ENCODE results near the gene PNMT.
A peak's percentile ranks its signal among the peaks of the same experiment; 100 is the strongest.

The PNMT gene, protein sequence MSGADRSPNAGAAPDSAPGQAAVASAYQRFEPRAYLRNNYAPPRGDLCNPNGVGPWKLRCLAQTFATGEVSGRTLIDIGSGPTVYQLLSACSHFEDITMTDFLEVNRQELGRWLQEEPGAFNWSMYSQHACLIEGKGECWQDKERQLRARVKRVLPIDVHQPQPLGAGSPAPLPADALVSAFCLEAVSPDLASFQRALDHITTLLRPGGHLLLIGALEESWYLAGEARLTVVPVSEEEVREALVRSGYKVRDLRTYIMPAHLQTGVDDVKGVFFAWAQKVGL

DNA sequence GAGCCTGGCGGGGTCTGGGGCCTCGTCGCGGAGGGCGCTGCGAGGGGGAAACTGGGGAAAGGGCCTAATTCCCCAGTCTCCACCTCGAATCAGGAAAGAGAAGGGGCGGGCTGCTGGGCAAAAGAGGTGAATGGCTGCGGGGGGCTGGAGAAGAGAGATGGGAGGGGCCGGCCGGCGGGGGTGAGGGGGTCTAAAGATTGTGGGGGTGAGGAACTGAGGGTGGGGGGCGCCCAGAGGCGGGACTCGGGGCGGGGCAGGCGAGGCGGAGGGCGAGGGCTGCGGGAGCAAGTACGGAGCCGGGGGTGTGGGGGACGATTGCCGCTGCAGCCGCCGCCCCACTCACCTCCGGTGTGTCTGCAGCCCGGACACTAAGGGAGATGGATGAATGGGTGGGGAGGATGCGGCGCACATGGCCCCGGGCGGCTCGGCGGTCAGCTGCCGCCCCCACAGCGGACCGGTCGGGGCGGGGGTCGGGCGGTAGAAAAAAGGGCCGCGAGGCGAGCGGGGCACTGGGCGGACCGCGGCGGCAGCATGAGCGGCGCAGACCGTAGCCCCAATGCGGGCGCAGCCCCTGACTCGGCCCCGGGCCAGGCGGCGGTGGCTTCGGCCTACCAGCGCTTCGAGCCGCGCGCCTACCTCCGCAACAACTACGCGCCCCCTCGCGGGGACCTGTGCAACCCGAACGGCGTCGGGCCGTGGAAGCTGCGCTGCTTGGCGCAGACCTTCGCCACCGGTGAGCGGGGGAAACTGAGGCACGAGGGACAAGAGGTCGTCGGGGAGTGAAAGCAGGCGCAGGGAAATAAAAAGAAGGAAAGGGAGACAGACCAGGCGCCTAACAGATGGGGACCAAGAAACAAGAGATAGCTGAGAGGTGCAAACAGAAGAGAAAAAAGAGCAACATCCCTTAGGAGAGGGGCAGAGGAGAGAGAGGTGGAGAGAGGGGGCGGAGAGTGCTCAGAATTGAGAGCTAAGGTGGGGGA lies at the start of gene PNMT:
Gene PNMT, plus strand, starts transcription at position 509 of the 980 bp plus-strand sequence. Its CDS starts 23 bp downstream, at position 532.
- DNase-seq, result no peak

DNA sequence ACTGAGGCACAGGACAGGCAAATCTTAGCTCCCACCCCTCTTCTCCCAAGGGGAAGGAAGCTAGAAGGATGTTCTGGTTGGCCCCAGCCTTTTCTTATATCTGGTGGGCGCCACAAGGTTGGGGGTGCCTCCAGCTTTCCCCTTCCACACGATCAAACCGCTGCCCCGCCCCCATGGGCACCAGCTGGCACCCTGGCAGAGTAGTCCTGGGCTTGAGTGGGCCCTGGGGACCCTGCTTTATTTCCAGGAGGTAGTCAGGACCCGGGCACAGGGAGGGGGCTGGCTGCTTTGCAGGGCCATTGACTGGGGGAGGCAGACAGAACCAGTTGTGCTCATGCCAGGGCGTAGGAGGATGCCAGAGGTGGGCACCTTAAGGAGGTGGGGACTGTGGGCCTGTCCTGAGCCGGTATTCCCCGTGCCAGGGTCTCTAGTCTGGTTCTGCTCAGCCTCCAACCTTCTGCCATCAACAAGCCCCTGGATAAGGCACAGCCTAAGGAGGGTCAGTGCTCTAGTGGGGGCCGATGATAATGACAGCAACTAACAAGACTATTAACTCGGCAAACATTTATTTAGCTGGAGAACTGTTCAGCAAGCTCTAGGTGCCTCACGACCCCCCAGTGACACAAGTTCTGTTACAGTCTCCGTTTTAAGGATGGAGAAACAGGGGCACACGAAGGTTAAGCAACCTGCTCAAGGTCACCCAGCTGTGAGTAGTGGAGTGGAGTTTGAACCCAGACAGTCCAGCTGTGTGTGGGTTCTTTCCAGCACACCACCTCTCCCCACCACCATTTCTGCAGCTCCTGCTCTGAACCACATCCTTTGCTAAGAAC lies 49.1 kb upstream of the PNMT start:
- DNase-seq, result no peak

DNA sequence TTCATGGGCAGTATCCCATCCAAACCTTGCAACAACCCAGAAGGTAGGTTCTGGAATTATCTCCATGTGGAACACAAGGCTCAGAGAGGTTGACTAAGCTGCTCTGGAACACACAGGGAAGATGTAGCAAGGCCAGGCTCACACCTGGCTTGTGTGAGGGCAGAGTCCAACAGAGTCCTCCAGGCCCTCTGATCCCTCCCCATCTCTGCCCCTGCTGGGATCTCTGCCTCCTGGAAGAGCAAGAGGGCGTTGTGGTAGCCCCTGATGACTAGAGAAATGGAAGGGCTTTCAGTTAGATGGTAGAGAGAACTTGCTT lies 48.5 kb upstream of the PNMT start:
- no peak for DNase-seq

- peak; percentile 29 for DNase-seq
These were observed 46.5 kb upstream of the PNMT start for GRCh38 chr17:39621523-39622379.

- DNase-seq, result no peak
These were observed 45.8 kb upstream of the PNMT start for GRCh38 chr17:39622380-39623006.

- DNase-seq, result no peak
These were observed 44.8 kb upstream of the PNMT start for GRCh38 chr17:39623356-39623950.

DNA sequence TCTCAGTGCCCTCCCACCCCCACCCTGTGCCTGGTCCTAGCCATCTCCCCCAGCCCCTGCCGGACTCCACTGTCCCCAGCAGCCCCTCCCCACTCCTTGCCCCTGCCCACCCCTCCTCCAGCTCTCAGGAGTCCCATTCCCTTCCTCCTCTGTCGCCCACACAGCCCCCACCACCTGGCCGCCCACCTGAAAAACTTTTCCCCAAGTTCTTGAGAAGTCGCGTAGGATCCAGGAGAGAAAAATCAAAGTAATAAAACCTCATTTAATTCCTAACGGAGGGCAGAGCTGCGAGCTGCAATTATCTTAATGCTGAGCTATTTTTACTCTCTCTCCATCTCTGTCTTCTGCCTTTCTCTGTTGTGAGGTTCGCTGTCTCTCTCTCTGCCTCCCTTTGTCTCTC lies 43.9 kb upstream of the PNMT start:
- no peak for DNase-seq

DNA sequence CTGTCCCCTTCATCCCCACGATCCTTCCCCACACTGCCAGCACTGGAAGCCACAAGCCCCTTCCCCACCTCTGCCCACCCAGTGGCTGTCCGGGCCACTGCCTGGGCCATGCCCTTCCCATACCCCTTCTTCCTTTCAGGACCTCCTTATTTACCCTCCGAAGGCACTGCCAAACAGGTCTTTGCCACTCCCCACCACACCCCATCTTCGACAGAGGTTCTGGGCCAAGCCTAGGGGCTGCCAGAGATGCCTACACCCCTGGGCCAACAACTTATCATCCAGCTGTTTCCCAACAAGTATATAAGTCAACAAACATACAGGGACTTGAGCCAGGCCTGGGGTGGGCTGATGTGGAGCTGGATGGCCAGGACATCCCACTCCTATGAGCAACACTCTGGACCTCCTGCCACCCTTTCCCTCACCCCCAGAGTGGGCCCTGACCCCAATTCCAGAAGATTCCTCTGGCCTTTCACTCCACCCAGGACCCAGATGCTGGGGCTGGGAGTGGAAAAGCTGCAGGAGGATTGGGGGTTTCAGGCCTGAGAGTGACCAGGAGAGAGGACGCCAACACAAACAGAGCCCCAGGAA lies 43.0 kb upstream of the PNMT start:
- no peak for DNase-seq

DNA sequence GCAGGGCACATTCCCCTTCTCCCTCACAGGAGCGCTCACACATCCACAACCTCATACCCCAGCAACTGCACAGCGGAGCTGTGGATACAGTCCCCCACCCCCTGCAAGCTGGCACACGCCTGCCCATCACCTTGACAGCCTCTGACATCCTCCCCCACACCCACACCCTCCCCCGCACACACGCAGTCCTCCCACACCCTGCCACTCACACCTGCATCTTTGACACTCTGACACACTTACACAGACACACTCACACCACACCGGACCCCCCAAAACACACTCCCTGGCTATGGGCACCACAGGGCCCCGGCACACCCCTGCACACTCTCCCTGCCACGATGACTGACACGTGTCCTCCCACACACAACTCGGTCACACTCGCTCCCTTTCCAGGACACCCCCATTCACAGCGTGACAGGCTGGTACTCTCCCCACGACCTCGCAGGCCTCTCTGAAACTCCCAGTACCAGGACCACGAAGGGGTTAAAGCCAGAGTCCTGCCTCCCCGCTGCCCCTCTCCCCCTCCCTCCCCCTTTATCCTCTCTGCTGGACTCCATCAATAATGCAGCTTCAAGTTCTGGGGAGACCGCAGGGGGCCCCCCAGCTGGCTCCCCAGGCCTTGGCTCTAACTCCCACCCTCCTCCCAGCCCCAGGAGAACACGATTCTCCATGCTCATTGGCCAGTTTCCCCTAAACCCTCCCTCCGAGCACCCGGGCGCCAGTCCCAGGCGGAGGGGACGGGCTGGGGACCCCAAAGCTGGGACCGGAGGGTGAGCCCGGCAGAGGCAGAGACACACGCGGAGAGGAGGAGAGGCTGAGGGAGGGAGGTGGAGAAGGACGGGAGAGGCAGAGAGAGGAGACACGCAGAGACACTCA lies 41.8 kb upstream of the PNMT start, which contains the start of gene PPP1R1B:
Gene PPP1R1B, plus strand, starts transcription at position 782 of the 876 bp plus-strand sequence. CDS start 441 bp downstream, outside the sequence.
- no peak for DNase-seq

- DNase-seq, result no peak
These were observed 41.1 kb upstream of the PNMT start for GRCh38 chr17:39627047-39627711.

GRCh38 chr17:39627712-39628516 lies 40.3 kb upstream of the PNMT start:
- DNase-seq, result no peak

GRCh38 chr17:39628655-39629493 lies 39.4 kb upstream of the PNMT start:
- no peak for DNase-seq

DNA sequence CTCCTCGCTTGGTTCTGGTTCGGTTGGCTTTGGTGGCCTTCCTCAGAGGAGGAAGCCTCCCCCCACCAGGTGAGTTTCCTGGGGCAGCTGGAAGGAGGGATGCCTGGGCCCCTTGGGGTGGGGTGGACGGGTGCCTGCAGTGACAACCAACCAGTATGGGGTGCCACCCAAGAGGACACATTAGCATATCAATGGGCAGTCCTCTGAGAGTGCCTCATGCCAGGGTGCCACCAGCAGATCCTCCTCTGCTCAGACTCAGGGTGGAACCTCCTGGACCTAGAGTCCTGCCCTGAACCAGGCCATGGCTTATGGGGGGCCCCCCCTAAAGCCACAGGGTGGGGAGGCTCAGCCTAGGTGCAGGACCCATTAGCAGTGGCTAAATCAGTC lies 38.8 kb upstream of the PNMT start:
- no peak for DNase-seq

DNA sequence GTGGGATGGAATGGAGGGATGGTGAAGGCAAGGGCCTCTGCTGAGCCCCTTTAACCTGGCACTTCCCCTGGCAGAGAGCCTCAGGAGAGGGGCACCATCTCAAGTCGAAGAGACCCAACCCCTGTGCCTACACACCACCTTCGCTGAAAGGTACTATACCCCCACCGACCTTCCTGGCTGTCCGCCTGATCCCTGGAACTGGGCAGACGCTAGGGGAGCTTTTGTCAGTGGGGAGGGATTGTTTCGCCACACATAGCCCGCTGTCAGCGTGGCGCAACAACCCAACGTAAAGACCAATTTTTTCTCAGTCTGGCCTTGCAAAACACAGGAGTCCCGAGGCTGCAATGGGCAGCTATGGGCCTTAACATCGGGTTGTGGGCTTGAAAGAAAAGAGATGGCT lies 38.4 kb upstream of the PNMT start:
- DNase-seq, result no peak

DNA sequence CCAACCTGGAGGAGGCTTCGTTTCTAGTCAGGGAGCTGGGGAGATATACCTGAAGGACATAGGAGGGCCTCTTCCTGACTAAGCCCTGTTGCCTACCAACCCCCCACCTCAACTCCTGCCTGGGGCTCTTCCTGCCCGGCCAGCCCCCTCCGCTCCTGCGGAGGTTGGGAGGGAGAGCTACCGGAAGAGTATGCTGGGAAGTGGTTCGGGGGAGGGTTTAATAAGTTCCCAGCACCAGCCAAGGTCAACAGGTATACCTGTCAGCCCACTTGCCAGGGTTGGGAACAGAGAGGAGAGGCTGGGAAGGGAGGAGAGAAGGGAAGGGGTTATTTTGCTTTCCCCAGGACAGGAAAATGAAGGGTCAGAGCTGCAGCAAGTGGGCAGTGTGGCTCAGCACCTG lies 36.9 kb upstream of the PNMT start:
- DNase-seq, result no peak

GRCh38 chr17:39632153-39632941 lies 35.9 kb upstream of the PNMT start:
- DNase-seq, result no peak

Measured in NCI-H187 treated with DMSO at 0.1 percent for 48 hours (cell line).